Stimulated activated naive B cell treated with anti-CD40 and anti-IgM and Interleukin-4, amounts not matched to agents 10 μg/mL and 1 μg/mL and 100 μg/mL, for 72 hours (primary cell): ENCODE measurements around the gene RIC1.
"Not testable (repeated sequence)": the region's sequence is repeated elsewhere in the genome, so short reads cannot be mapped to it uniquely, and the experiment has no call there.

Experiments used
- ATAC-seq, 2 donors: fragments of 150-1000 bp; cut with Tn5 transposase; replicated peaks; 2 replicates each; pipeline ENCODE4 v1.10.0; 2021; ENCODE audit warnings: moderate library complexity in 1 of 2
- DNase-seq: peaks from one replicate; pipeline ENCODE4 v3.0.0; 2021
- H3K27ac Mint-ChIP-seq: one replicate; pipeline ENCODE4 v1.8.0; 2022; ENCODE audit warnings: mild to moderate bottlenecking, mixed read lengths
- H3K27me3 Mint-ChIP-seq, 2 donors: one replicate each; pipeline ENCODE4 v1.8.0; 2022; ENCODE audit warnings: mixed read lengths in 2 of 2
- H3K36me3 Mint-ChIP-seq, 2 donors: one replicate each; pipeline ENCODE4 v1.8.0; 2022; ENCODE audit warnings: mixed read lengths in 2 of 2, mild to moderate bottlenecking in 1 of 2
- H3K4me1 Mint-ChIP-seq, 2 donors: one replicate each; pipeline ENCODE4 v1.8.0; 2022; ENCODE audit warnings: mixed read lengths in 2 of 2, mild to moderate bottlenecking in 1 of 2
- H3K4me3 Mint-ChIP-seq, 2 donors: one replicate each; pipeline ENCODE4 v1.8.0; 2022; ENCODE audit warnings: mild to moderate bottlenecking in 2 of 2, mixed read lengths in 2 of 2, moderate library complexity in 1 of 2
- H3K9me3 Mint-ChIP-seq, 2 donors: one replicate each; pipeline ENCODE4 v1.8.0; 2022; ENCODE audit warnings: mixed read lengths in 2 of 2, mild to moderate bottlenecking in 1 of 2

The RIC1 gene

DNA sequence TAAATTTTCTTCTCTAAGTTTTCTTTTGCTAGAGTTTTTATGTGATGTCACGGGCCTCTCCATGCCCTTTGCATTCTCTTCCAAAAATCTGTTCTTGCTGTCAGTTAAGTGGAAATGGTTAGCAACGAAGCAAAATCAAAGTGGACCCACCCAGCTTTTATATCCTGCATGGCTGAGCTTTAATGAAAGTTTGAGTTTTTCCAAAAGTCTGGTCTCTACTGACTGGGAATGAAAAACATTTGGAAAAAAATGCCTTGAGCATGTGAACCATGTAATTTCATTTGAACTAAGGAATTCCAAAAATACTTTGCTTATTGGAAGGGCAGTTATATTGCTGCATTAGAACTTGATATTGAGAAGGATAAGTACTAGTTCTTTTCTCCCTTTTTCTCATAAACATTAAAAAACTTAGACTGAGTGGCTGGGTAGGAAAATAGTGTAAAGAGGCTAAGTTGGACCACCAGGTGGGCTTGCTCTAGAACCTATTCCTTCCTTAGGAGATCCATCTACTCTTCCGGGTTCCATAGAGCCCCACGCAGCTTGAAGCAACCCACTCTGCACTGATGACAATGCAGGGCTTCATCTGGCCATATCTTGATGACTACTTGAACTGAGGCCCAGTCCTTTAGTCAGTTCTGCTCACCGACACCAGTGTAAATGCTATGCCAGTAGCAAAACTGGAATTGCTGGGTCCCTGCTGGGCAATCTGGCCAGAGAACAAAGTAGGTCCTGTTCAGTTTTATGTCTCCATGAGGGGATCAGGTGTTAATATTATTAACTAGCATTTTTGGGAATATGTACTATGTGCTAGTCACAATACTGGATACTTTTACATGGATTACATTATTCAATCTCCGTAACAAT is 17.4 kb upstream of the RIC1 start:
- no peak for DNase-seq
- Mint-ChIP-seq H3K9me3 (peaks cover 0 to 2% of the 10 kb centered on the region in 2 donors), H3K4me1 (peaks cover 15 to 42% of the 10 kb centered on the region in 2 donors), H3K27me3 (no peaks in the 10 kb centered on the region), H3K36me3 (peaks cover 0 to 3% of the 10 kb centered on the region in 2 donors), H3K4me3 (no peak overlapping the region), H3K27ac (no peak overlapping the region)
- no peak for ATAC-seq

DNA sequence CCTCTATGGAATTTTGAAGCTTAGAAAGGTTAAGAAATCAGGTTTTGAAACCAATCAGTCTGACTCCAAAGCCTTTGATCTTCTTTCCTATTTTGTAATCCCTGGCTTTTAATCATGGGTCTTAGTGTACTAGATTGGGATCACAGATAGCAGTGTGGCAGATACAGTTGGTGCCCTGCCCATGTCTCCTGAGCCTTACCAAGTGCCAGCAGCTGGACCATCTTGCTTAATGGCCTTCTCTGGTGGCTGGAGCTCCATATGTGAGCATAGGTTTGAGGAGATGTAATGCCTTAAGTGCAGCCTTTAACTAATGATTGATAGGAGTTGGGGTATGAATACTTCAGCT is 16.7 kb upstream of the RIC1 start:
- H3K27ac Mint-ChIP-seq = no peak overlapping the region
- ATAC-seq (no peak), DNase-seq (no peak)
- H3K4me3 Mint-ChIP-seq = no peak overlapping the region
- no peaks in the 10 kb centered on the region for H3K36me3 Mint-ChIP-seq
- peaks cover 14 to 44% of the 10 kb centered on the region in 2 donors for H3K4me1 Mint-ChIP-seq
- no peaks in the 10 kb centered on the region for H3K27me3 Mint-ChIP-seq
- no peaks in the 10 kb centered on the region for H3K9me3 Mint-ChIP-seq

GRCh38 chr9:5614192-5614591 is 14.7 kb upstream of the RIC1 start:
- H3K9me3 Mint-ChIP-seq = no peaks in the 10 kb centered on the region
- H3K27ac Mint-ChIP-seq = no peak overlapping the region
- no peak overlapping the region for H3K4me3 Mint-ChIP-seq
- H3K4me1 Mint-ChIP-seq = peaks cover 18 to 49% of the 10 kb centered on the region in 2 donors
- no peaks in the 10 kb centered on the region for H3K36me3 Mint-ChIP-seq
- DNase-seq = no peak
- no peaks in the 10 kb centered on the region for H3K27me3 Mint-ChIP-seq
- ATAC-seq = no peak

DNA sequence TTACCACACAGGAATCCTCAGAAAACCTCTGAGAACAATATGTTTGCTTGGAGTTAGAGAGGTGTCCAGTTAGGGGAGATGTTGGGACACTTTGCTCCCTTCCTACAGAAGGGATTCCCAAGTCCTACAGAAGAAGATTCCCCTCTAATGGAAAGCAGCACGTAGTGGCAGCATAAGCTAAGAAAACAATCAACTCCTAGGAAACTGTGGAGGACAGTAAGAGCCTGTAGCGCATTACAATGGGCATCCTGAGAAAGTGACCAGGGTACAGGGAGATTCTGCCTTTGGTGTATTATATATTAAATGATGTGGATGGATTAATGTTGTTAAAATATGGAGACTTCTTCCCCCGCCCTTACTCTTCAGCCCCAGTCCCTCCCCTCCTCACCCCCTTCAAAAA is 13.9 kb upstream of the RIC1 start:
- peaks cover 18 to 49% of the 10 kb centered on the region in 2 donors for H3K4me1 Mint-ChIP-seq
- DNase-seq = no peak
- ATAC-seq = no peak
- H3K4me3 Mint-ChIP-seq = no peak overlapping the region
- no peak overlapping the region for H3K27ac Mint-ChIP-seq
- H3K9me3 Mint-ChIP-seq = no peaks in the 10 kb centered on the region
- no peaks in the 10 kb centered on the region for H3K27me3 Mint-ChIP-seq
- H3K36me3 Mint-ChIP-seq = no peaks in the 10 kb centered on the region

GRCh38 chr9:5617749-5618148 is 11.2 kb upstream of the RIC1 start:
- Mint-ChIP-seq H3K27ac (peak overlapping the region; percentile 49), H3K27me3 (no peaks in the 10 kb centered on the region), H3K4me3 (peak overlapping the region in 1 of 2 donors; percentile 0), H3K9me3 (no peaks in the 10 kb centered on the region), H3K36me3 (peaks cover 0 to 9% of the 10 kb centered on the region in 2 donors), H3K4me1 (peaks cover 14 to 37% of the 10 kb centered on the region in 2 donors)
- DNase-seq (no peak), ATAC-seq (peak; percentile 99)

DNA sequence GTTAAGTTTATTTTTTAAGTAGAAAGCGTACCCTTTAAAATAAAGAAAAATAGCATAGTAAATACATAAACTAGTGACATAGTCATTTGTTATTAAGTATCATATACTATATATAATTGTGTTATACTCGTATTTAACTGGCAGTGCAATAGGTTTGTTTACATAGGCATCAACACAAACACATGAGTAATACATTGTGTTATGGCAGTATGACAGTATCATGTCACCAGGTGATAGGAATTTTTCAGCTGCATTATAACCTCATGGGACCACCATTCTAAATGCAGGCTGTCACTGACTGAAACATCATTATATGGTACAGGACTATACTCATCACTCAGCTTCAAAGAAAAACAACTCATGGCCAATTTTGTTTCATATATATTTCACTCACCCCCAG is 8.4 kb upstream of the RIC1 start:
- H3K4me1 Mint-ChIP-seq = peaks cover 20 to 33% of the 10 kb centered on the region in 2 donors
- no peak overlapping the region for H3K27ac Mint-ChIP-seq
- H3K9me3 Mint-ChIP-seq = no peaks in the 10 kb centered on the region
- H3K4me3 Mint-ChIP-seq = no peak overlapping the region
- ATAC-seq (no peak), DNase-seq (no peak)
- H3K36me3 Mint-ChIP-seq = peaks cover 2 to 14% of the 10 kb centered on the region in 2 donors
- H3K27me3 Mint-ChIP-seq = no peaks in the 10 kb centered on the region

- peaks cover 2 to 14% of the 10 kb centered on the region in 2 donors for H3K36me3 Mint-ChIP-seq
- H3K27ac Mint-ChIP-seq = no peak overlapping the region
- H3K4me3 Mint-ChIP-seq = no peak overlapping the region
- DNase-seq (no peak), ATAC-seq (no peak)
- no peaks in the 10 kb centered on the region for H3K27me3 Mint-ChIP-seq
- no peaks in the 10 kb centered on the region for H3K9me3 Mint-ChIP-seq
- peaks cover 18 to 39% of the 10 kb centered on the region in 2 donors for H3K4me1 Mint-ChIP-seq
These were observed 7.6 kb upstream of the RIC1 start for GRCh38 chr9:5621327-5621726.

- Mint-ChIP-seq H3K36me3 (peaks cover 2 to 17% of the 10 kb centered on the region in 2 donors), H3K27me3 (no peaks in the 10 kb centered on the region), H3K9me3 (no peaks in the 10 kb centered on the region), H3K27ac (no peak overlapping the region), H3K4me1 (peaks cover 21 to 45% of the 10 kb centered on the region in 2 donors), H3K4me3 (no peak overlapping the region)
- DNase-seq (no peak), ATAC-seq (no peak)
These were observed 6.9 kb upstream of the RIC1 start for GRCh38 chr9:5622016-5622415.

DNA sequence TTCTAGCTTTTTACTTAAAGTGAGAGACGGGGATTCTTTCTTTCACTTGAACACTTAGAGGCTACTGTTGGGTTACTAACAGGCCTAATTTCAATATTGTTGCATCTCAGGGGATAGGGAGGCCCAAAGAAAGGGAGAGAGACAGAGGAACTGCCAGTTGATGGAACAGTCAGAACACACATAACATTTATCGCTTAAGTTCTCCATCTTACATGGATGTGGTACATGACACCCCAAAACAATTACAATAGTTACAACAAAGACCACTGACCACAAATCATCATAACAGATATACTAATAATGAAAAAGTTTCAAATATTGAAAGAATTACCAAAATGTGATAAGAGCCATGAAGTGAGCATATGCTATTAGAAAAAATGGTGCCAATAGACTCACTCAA is 4.3 kb upstream of the RIC1 start:
- DNase-seq (no peak), ATAC-seq (no peak)
- Mint-ChIP-seq H3K27ac (peak overlapping the region; percentile 60), H3K9me3 (no peaks in the 10 kb centered on the region), H3K27me3 (no peaks in the 10 kb centered on the region), H3K36me3 (peaks cover 4 to 20% of the 10 kb centered on the region in 2 donors), H3K4me1 (peaks cover 18 to 44% of the 10 kb centered on the region in 2 donors), H3K4me3 (peak overlapping the region in 1 of 2 donors; percentile 17)

DNA sequence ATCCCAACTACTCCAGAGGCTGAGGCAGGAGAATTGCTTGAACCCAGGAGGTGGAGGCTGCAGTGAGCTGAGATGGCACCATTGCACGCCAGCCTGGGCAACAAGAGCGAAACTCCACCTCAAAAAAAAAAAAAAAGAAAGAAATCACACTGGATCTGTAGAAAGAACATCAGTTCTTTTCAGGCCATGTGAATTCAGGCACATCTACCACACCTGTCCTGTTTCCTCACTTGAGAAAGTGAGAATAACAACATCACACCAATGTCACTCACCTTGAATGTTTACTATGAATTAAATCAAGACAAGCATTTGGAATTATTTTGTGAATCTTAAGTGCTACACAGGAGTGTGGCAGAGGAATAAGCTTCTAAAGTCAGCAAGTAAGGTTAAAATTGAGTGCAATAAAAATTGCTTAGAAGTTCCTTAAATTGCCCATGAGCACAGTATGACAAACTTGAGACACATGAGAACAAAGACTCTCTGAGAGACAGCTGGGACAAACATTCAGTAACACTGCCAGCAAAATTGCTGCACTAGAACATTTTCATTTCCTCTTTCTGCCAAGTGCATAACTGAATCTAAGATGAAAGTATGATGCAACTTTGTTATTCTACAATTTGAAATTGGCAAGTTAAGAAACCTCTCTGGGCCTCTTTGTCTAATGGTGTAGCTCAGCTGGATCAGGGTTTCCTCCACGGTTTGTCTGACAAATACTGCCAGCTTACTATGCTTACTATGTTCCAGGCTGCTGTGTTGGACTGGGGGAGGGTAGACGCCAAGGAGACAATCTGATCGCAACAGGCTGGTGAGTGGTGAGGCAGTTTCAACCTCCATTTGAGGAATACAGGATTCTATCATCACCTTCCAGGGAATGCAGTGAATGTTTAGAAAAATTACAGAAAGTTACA is 1.9 kb upstream of the RIC1 start:
- no peaks in the 10 kb centered on the region for H3K9me3 Mint-ChIP-seq
- peak overlapping the region; percentile 88 to 94 for H3K4me3 Mint-ChIP-seq
- H3K27ac Mint-ChIP-seq = peak overlapping the region; percentile 97
- DNase-seq = peak; percentile 36
- peaks cover 5 to 21% of the 10 kb centered on the region in 2 donors for H3K36me3 Mint-ChIP-seq
- peaks cover 22 to 48% of the 10 kb centered on the region in 2 donors for H3K4me1 Mint-ChIP-seq
- no peaks in the 10 kb centered on the region for H3K27me3 Mint-ChIP-seq
- ATAC-seq = peak; percentile 53 to 60

GRCh38 chr9:5627686-5628085 is 1.2 kb upstream of the RIC1 start:
- DNase-seq, ATAC-seq, H3K27me3 Mint-ChIP-seq, H3K9me3 Mint-ChIP-seq: not testable (repeated sequence)
- H3K4me3 Mint-ChIP-seq = peak overlapping the region; percentile 88 to 94
- peaks cover 5 to 22% of the 10 kb centered on the region in 2 donors for H3K36me3 Mint-ChIP-seq
- H3K27ac Mint-ChIP-seq = peak overlapping the region; percentile 97
- peaks cover 27 to 55% of the 10 kb centered on the region in 2 donors for H3K4me1 Mint-ChIP-seq

DNA sequence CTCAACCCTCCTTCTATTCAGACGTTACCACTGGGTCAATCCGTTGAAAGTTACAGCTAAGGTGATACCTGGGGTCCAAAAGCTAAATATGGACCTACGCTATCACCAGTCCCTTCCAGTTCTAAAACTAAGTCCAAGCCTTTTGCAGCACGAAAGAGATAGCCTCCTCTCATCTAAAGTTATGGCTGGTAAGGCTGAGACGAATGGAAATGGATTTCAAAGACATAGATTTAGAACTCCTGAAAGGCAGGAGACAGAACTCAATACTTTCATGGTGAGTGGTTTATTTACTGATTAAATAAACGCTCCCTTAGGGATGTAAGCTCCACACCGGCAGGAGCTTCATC is 751 bp upstream of the RIC1 start:
- ATAC-seq (no peak), DNase-seq (no peak)
- no peaks in the 10 kb centered on the region for H3K27me3 Mint-ChIP-seq
- H3K9me3 Mint-ChIP-seq = no peaks in the 10 kb centered on the region
- H3K4me3 Mint-ChIP-seq = peak overlapping the region; percentile 88 to 94
- H3K36me3 Mint-ChIP-seq = peaks cover 5 to 22% of the 10 kb centered on the region in 2 donors
- H3K4me1 Mint-ChIP-seq = peaks cover 27 to 60% of the 10 kb centered on the region in 2 donors
- H3K27ac Mint-ChIP-seq = peak overlapping the region; percentile 97

- Mint-ChIP-seq H3K4me3 (peak overlapping the region; percentile 93 to 95), H3K27me3 (no peaks in the 10 kb centered on the region), H3K4me1 (peaks cover 31 to 69% of the 10 kb centered on the region in 2 donors), H3K36me3 (peaks cover 5 to 28% of the 10 kb centered on the region in 2 donors), H3K27ac (peak overlapping the region; percentile 98), H3K9me3 (peaks cover 0 to under 1% of the 10 kb centered on the region in 2 donors)
- no peak for DNase-seq
- ATAC-seq = peak; percentile 32 to 33
These were observed 589 bp downstream of the RIC1 start for GRCh38 chr9:5629312-5630080.

GRCh38 chr9:5630081-5630507 is 1.2 kb downstream of the RIC1 start:
- Mint-ChIP-seq H3K9me3 (peaks cover 3 to 6% of the 10 kb centered on the region in 2 donors), H3K27ac (peak overlapping the region; percentile 98), H3K27me3 (no peaks in the 10 kb centered on the region), H3K4me3 (peak overlapping the region; percentile 93 to 95), H3K36me3 (peaks cover 9 to 31% of the 10 kb centered on the region in 2 donors), H3K4me1 (peaks cover 31 to 71% of the 10 kb centered on the region in 2 donors)
- ATAC-seq (no peak), DNase-seq (no peak)
